ENCODE data around the gene ADGRD2. TPM values are rescaled to one million over a fixed set of nuclear protein-coding genes. Genes with fewer than 3 reads are reported as not detected.
"Not testable (repeated sequence)": the region's sequence is repeated elsewhere in the genome, so short reads cannot be mapped to it uniquely, and the experiment has no call there.

The ADGRD2 gene
- total RNA-seq, 1 experiment from 2014 or later: 1.5 TPM

GRCh38 chr9:124423591-124423990 is 26.7 kb upstream of the ADGRD2 start:
- Histone ChIP-seq H3T11ph (ENCODE audit: low read length) (no peak overlapping the region), H3K27ac (ENCODE audit: insufficient read length, low read depth, low read length) (no peak overlapping the region), H3K9ac (ENCODE audit: extremely low read depth, insufficient read length, low read length) (no peak overlapping the region), H3K4me1 (ENCODE audit: insufficient read depth, low read length) (no peaks in the 10 kb centered on the region), H3K23ac (ENCODE audit: insufficient read length, low read depth, low read length) (no peak overlapping the region), H2AFZ (ENCODE audit: low read length) (no peak overlapping the region), H2BK20ac (ENCODE audit: low read depth, low read length, poor library complexity, severe bottlenecking) (no peak overlapping the region), H2BK12ac (ENCODE audit: insufficient read length, low read depth, low read length) (no peak overlapping the region), H3K79me1 (ENCODE audit: insufficient read depth, low read depth, low read length, poor library complexity, severe bottlenecking) (no peaks in the 10 kb centered on the region), H3K4me2 (ENCODE audit: insufficient read depth, insufficient read length, low read length) (no peak overlapping the region), H3K79me2 (ENCODE audit: insufficient read depth, low read length) (no peaks in the 10 kb centered on the region), H3K18ac (ENCODE audit: insufficient read length, low read depth, low read length) (no peak overlapping the region), H3K4ac (ENCODE audit: low read depth, low read length) (no peak overlapping the region), H2BK5ac (ENCODE audit: insufficient read length, low read length) (no peak overlapping the region), H2BK120ac (ENCODE audit: low read depth, low read length, poor library complexity, severe bottlenecking) (no peak overlapping the region), H2AK5ac (ENCODE audit: insufficient read length, low read length) (no peak overlapping the region), H3K23me2 (ENCODE audit: insufficient read length, low read depth, low read length, poor library complexity, severe bottlenecking) (no peaks in the 10 kb centered on the region), H4K8ac (replicated peaks; ENCODE audit: insufficient read length, low read depth, low read length) (no peak overlapping the region), H2BK15ac (ENCODE audit: low read depth, low read length) (no peak overlapping the region), H3K9me3 (ENCODE audit: control insufficient read depth, low read depth, low read length) (no peaks in the 10 kb centered on the region), H4K5ac (ENCODE audit: insufficient read length, low read depth, low read length) (no peak overlapping the region), H3K56ac (ENCODE audit: insufficient read length, low read depth, low read length) (no peak overlapping the region), H4K20me1 (ENCODE audit: control insufficient read depth, insufficient read depth, insufficient read length) (no peaks in the 10 kb centered on the region), H3K27me3 (ENCODE audit: insufficient read depth, low read length) (no peaks in the 10 kb centered on the region), H3K14ac (ENCODE audit: insufficient read depth, low read length) (no peak overlapping the region; the same call in 1 of the 2 replicates), H4K91ac (ENCODE audit: insufficient read length, low read depth, low read length) (no peak overlapping the region)
- H3K9me3 Mint-ChIP-seq: peaks cover 0 to 2% of the 10 kb centered on the region in 2 experiments; a peak in 1 of 5 replicates
- TF ChIP-seq CTCF (conservative IDR thresholded peaks at IDR 0.05): no peak
- no peaks in the 10 kb centered on the region for H3K36me3 Mint-ChIP-seq (ENCODE audit: insufficient read depth in 1 of 3, low read depth in 3 of 3)
- no peak overlapping the region for H3K27ac Mint-ChIP-seq
- peaks cover 4 to 12% of the 10 kb centered on the region in 2 experiments for H3K4me1 Mint-ChIP-seq
- no peak for DNase-seq
- H3K27me3 Mint-ChIP-seq (ENCODE audit: low read depth): peaks cover 13% of the 10 kb centered on the region
- no CpG with 5 or more reads among the region's 11 CpGs for WGBS (ENCODE audit: extremely low coverage, insufficient read length, low lambda C conversion rate)
- no peak overlapping the region for H3K4me3 Mint-ChIP-seq

GRCh38 chr9:124425733-124426132 is 24.5 kb upstream of the ADGRD2 start:
- not testable (repeated sequence) for H3K18ac ChIP-seq (ENCODE audit: insufficient read length, low read depth, low read length); H3K4me1 ChIP-seq (ENCODE audit: insufficient read depth, low read length); H4K8ac ChIP-seq (replicated peaks; ENCODE audit: insufficient read length, low read depth, low read length); H3K79me2 ChIP-seq (ENCODE audit: insufficient read depth, low read length); H3K4me1 Mint-ChIP-seq; H3K36me3 Mint-ChIP-seq (ENCODE audit: insufficient read depth in 1 of 3, low read depth in 3 of 3); H2BK12ac ChIP-seq (ENCODE audit: insufficient read length, low read depth, low read length); H3K27ac ChIP-seq (ENCODE audit: insufficient read length, low read depth, low read length); H3K14ac ChIP-seq (ENCODE audit: insufficient read depth, low read length); H3K9ac ChIP-seq (ENCODE audit: extremely low read depth, insufficient read length, low read length); H3K23me2 ChIP-seq (ENCODE audit: insufficient read length, low read depth, low read length, poor library complexity, severe bottlenecking); H3K4me3 Mint-ChIP-seq; H3K23ac ChIP-seq (ENCODE audit: insufficient read length, low read depth, low read length); H3K79me1 ChIP-seq (ENCODE audit: insufficient read depth, low read depth, low read length, poor library complexity, severe bottlenecking); H3K27ac Mint-ChIP-seq; H2BK20ac ChIP-seq (ENCODE audit: low read depth, low read length, poor library complexity, severe bottlenecking); H4K91ac ChIP-seq (ENCODE audit: insufficient read length, low read depth, low read length); H3K27me3 ChIP-seq (ENCODE audit: insufficient read depth, low read length); DNase-seq; H2AFZ ChIP-seq (ENCODE audit: low read length); H3K9me3 Mint-ChIP-seq; H2BK15ac ChIP-seq (ENCODE audit: low read depth, low read length); H3K9me3 ChIP-seq (ENCODE audit: control insufficient read depth, low read depth, low read length); H3T11ph ChIP-seq (ENCODE audit: low read length); H2BK120ac ChIP-seq (ENCODE audit: low read depth, low read length, poor library complexity, severe bottlenecking); H2BK5ac ChIP-seq (ENCODE audit: insufficient read length, low read length); H3K4ac ChIP-seq (ENCODE audit: low read depth, low read length); H4K20me1 ChIP-seq (ENCODE audit: control insufficient read depth, insufficient read depth, insufficient read length); H3K4me2 ChIP-seq (ENCODE audit: insufficient read depth, insufficient read length, low read length); H2AK5ac ChIP-seq (ENCODE audit: insufficient read length, low read length); H3K56ac ChIP-seq (ENCODE audit: insufficient read length, low read depth, low read length); H4K5ac ChIP-seq (ENCODE audit: insufficient read length, low read depth, low read length)
- no CpG with 5 or more reads among the region's 12 CpGs for WGBS (ENCODE audit: extremely low coverage, insufficient read length, low lambda C conversion rate)
- H3K27me3 Mint-ChIP-seq (ENCODE audit: low read depth): peaks cover 15% of the 10 kb centered on the region

Measured in H9 (cell line).